ENCODE measurements around the gene CDH9.

Gene CDH9

GRCh38 chr5:27038476-27038875 is at the start of gene CDH9:
Gene CDH9, minus strand, starts transcription at chr5:27038586. Its CDS starts 50,253 bp downstream, at chr5:26988333.
- no peak within 1 kb of the TSS for H3K4me3 Mint-ChIP-seq
- H3K27ac Mint-ChIP-seq = no peak within 1 kb of the TSS
- no peaks in the 10 kb centered on the region for H3K4me1 Mint-ChIP-seq
- no peaks in the 10 kb centered on the region for H3K36me3 Mint-ChIP-seq
- no peaks in the 10 kb centered on the region for H3K27me3 Mint-ChIP-seq
- H3K9me3 Mint-ChIP-seq = peaks cover 10% of the 10 kb centered on the region

- no peaks in the 10 kb centered on the region for H3K27me3 Mint-ChIP-seq
- H3K9me3 Mint-ChIP-seq = peaks cover 5% of the 10 kb centered on the region
- no peaks in the 10 kb centered on the region for H3K4me1 Mint-ChIP-seq
- no peaks in the 10 kb centered on the region for H3K36me3 Mint-ChIP-seq
- no peak overlapping the region for H3K4me3 Mint-ChIP-seq
- no peak overlapping the region for H3K27ac Mint-ChIP-seq
Observed at GRCh38 chr5:27087747-27088146, 49.4 kb upstream of the CDH9 start.

GRCh38 chr5:27083449-27084415 is 45.3 kb upstream of the CDH9 start:
- H3K36me3 Mint-ChIP-seq = no peaks in the 10 kb centered on the region

GRCh38 chr5:27080147-27080546 is 41.8 kb upstream of the CDH9 start:
- Mint-ChIP-seq H3K27me3 (no peaks in the 10 kb centered on the region), H3K27ac (no peak overlapping the region), H3K36me3 (no peaks in the 10 kb centered on the region), H3K4me3 (no peak overlapping the region), H3K9me3 (peaks cover 15% of the 10 kb centered on the region), H3K4me1 (no peaks in the 10 kb centered on the region)

More at GRCh38 chr5:27083449-27084415, 45.3 kb upstream of the CDH9 start:
- Mint-ChIP-seq H3K4me1 (no peaks in the 10 kb centered on the region), H3K4me3 (no peak overlapping the region), H3K9me3 (peaks cover 5% of the 10 kb centered on the region), H3K27ac (no peak overlapping the region), H3K27me3 (no peaks in the 10 kb centered on the region)

- no peaks in the 10 kb centered on the region for H3K9me3 Mint-ChIP-seq
- no peaks in the 10 kb centered on the region for H3K4me1 Mint-ChIP-seq
- H3K4me3 Mint-ChIP-seq = no peak overlapping the region
- no peak overlapping the region for H3K27ac Mint-ChIP-seq
- H3K36me3 Mint-ChIP-seq = no peaks in the 10 kb centered on the region
- H3K27me3 Mint-ChIP-seq = no peaks in the 10 kb centered on the region
Observed at GRCh38 chr5:27062451-27062850, 24.1 kb upstream of the CDH9 start.

GRCh38 chr5:27048510-27048909 is 10.1 kb upstream of the CDH9 start:
- no peaks in the 10 kb centered on the region for H3K4me1 Mint-ChIP-seq
- no peak overlapping the region for H3K27ac Mint-ChIP-seq
- H3K27me3 Mint-ChIP-seq = no peaks in the 10 kb centered on the region
- H3K36me3 Mint-ChIP-seq = no peaks in the 10 kb centered on the region
- peaks cover 14% of the 10 kb centered on the region for H3K9me3 Mint-ChIP-seq
- H3K4me3 Mint-ChIP-seq = no peak overlapping the region

- no peak overlapping the region for H3K4me3 Mint-ChIP-seq
- H3K27ac Mint-ChIP-seq = no peak overlapping the region
- H3K9me3 Mint-ChIP-seq = peaks cover 10% of the 10 kb centered on the region
- no peaks in the 10 kb centered on the region for H3K27me3 Mint-ChIP-seq
- no peaks in the 10 kb centered on the region for H3K4me1 Mint-ChIP-seq
- H3K36me3 Mint-ChIP-seq = no peaks in the 10 kb centered on the region
Observed at GRCh38 chr5:27041372-27041771, 3.0 kb upstream of the CDH9 start.

- Mint-ChIP-seq H3K4me3 (no peak overlapping the region), H3K9me3 (peaks cover 10% of the 10 kb centered on the region), H3K4me1 (no peaks in the 10 kb centered on the region), H3K36me3 (no peaks in the 10 kb centered on the region), H3K27ac (peak overlapping the region; percentile 11), H3K27me3 (no peaks in the 10 kb centered on the region)
Observed at GRCh38 chr5:27034565-27034964, 3.8 kb downstream of the CDH9 start.

GRCh38 chr5:27026801-27027200 is 11.6 kb downstream of the CDH9 start:
- Mint-ChIP-seq H3K4me1 (no peaks in the 10 kb centered on the region), H3K27me3 (no peaks in the 10 kb centered on the region), H3K4me3 (no peak overlapping the region), H3K9me3 (peaks cover 5% of the 10 kb centered on the region), H3K27ac (no peak overlapping the region), H3K36me3 (no peaks in the 10 kb centered on the region)

GRCh38 chr5:27026063-27026462 is 12.3 kb downstream of the CDH9 start:
- Mint-ChIP-seq H3K4me1 (no peaks in the 10 kb centered on the region), H3K9me3 (peaks cover 5% of the 10 kb centered on the region), H3K27ac (no peak overlapping the region), H3K27me3 (no peaks in the 10 kb centered on the region), H3K36me3 (no peaks in the 10 kb centered on the region), H3K4me3 (no peak overlapping the region)

GRCh38 chr5:27021471-27021870 is 16.9 kb downstream of the CDH9 start:
- H3K27me3 Mint-ChIP-seq = no peaks in the 10 kb centered on the region
- no peaks in the 10 kb centered on the region for H3K4me1 Mint-ChIP-seq
- H3K27ac Mint-ChIP-seq = no peak overlapping the region
- H3K4me3 Mint-ChIP-seq = no peak overlapping the region
- H3K36me3 Mint-ChIP-seq = no peaks in the 10 kb centered on the region
- peaks cover 14% of the 10 kb centered on the region for H3K9me3 Mint-ChIP-seq

- no peak overlapping the region for H3K27ac Mint-ChIP-seq
- no peak overlapping the region for H3K4me3 Mint-ChIP-seq
- H3K36me3 Mint-ChIP-seq = no peaks in the 10 kb centered on the region
- no peaks in the 10 kb centered on the region for H3K4me1 Mint-ChIP-seq
- H3K27me3 Mint-ChIP-seq = no peaks in the 10 kb centered on the region
- H3K9me3 Mint-ChIP-seq = peaks cover 14% of the 10 kb centered on the region
Observed at GRCh38 chr5:27020973-27021372, 17.4 kb downstream of the CDH9 start.

GRCh38 chr5:27015758-27016157 is 22.6 kb downstream of the CDH9 start:
- Mint-ChIP-seq H3K4me1 (no peaks in the 10 kb centered on the region), H3K36me3 (no peaks in the 10 kb centered on the region), H3K4me3 (no peak overlapping the region), H3K9me3 (peaks cover 9% of the 10 kb centered on the region), H3K27me3 (no peaks in the 10 kb centered on the region), H3K27ac (no peak overlapping the region)

GRCh38 chr5:27011274-27011673 is 27.1 kb downstream of the CDH9 start:
- H3K27ac Mint-ChIP-seq = no peak overlapping the region
- no peak overlapping the region for H3K4me3 Mint-ChIP-seq
- no peaks in the 10 kb centered on the region for H3K4me1 Mint-ChIP-seq
- H3K9me3 Mint-ChIP-seq = no peaks in the 10 kb centered on the region
- no peaks in the 10 kb centered on the region for H3K36me3 Mint-ChIP-seq
- H3K27me3 Mint-ChIP-seq = no peaks in the 10 kb centered on the region

- no peaks in the 10 kb centered on the region for H3K4me1 Mint-ChIP-seq
- no peak overlapping the region for H3K27ac Mint-ChIP-seq
- H3K27me3 Mint-ChIP-seq = no peaks in the 10 kb centered on the region
- H3K4me3 Mint-ChIP-seq = no peak overlapping the region
- no peaks in the 10 kb centered on the region for H3K9me3 Mint-ChIP-seq
- no peaks in the 10 kb centered on the region for H3K36me3 Mint-ChIP-seq
Observed at GRCh38 chr5:27010646-27011045, 27.7 kb downstream of the CDH9 start.

- Mint-ChIP-seq H3K36me3 (no peaks in the 10 kb centered on the region), H3K4me3 (no peak overlapping the region), H3K27ac (no peak overlapping the region), H3K4me1 (no peaks in the 10 kb centered on the region), H3K9me3 (peaks cover 1% of the 10 kb centered on the region), H3K27me3 (no peaks in the 10 kb centered on the region)
Observed at GRCh38 chr5:27009540-27009915, 28.9 kb downstream of the CDH9 start.
